Common myeloid progenitor, CD34-positive (primary cell): ENCODE data around the gene DIP2C.
"Not testable (repeated sequence)": the region's sequence is repeated elsewhere in the genome, so short reads cannot be mapped to it uniquely, and the experiment has no call there.

ENCODE experiments used
- CTCF ChIA-PET: fragments of 350-600 bp; sonication (Branson Sonifier 250); formaldehyde crosslinking; loops from one replicate; lab custom pipeline; 2021; ENCODE audit warnings: antibody characterized with exemption; lab: Charles Lee
- POLR2A ChIA-PET: fragments of 350-600 bp; sonication (Branson Sonifier 250); formaldehyde crosslinking; loops from one replicate; lab custom pipeline; 2021; ENCODE audit warnings: antibody characterized with exemption; lab: Charles Lee
- DNase-seq, 3 donors: peaks; one replicate each; pipeline versions ENCODE4 v3.0.0 to v3.0.0-alpha.2; 2013
- H3K27ac ChIP-seq, 2 experiments: 1 replicate in 1 of 2; 2 replicates in 1 of 2; pipeline ENCODE4 v1.7.0; 2013; ENCODE audit warnings: inconsistent platforms in 2 of 2, low read length in 2 of 2, mild to moderate bottlenecking in 2 of 2, low read depth in 1 of 2, moderate library complexity in 1 of 2; ENCODE audit not compliant: severe bottlenecking in 2 of 2, insufficient read depth in 1 of 2, poor library complexity in 1 of 2
- H3K27me3 ChIP-seq, 5 experiments: replicated peaks in 2 of 5; 1 replicate in 3 of 5; 2 replicates in 2 of 5; pipeline versions ENCODE4 v1.6.1 to v1.7.0; 2013; ENCODE audit warnings: low read length in 4 of 5, mild to moderate bottlenecking in 2 of 5, moderate library complexity in 2 of 5, inconsistent platforms in 1 of 5; ENCODE audit not compliant: insufficient read depth in 5 of 5, control insufficient read depth in 4 of 5
- H3K36me3 ChIP-seq, 4 experiments: 1 replicate in 2 of 4; 2 replicates in 2 of 4; pipeline versions ENCODE4 v1.6.1 to v1.7.0; 2013; ENCODE audit warnings: low read length in 3 of 4, control low read depth in 1 of 4, mild to moderate bottlenecking in 1 of 4; ENCODE audit not compliant: control insufficient read depth in 4 of 4, insufficient read depth in 4 of 4
- H3K4me1 ChIP-seq, 4 experiments: 1 replicate in 3 of 4; 2 replicates in 1 of 4; pipeline versions ENCODE4 v1.6.1 to v1.7.1; 2013; ENCODE audit warnings: low read length in 3 of 4, mild to moderate bottlenecking in 3 of 4, control low read depth in 1 of 4, inconsistent platforms in 1 of 4, moderate library complexity in 1 of 4; ENCODE audit not compliant: control insufficient read depth in 4 of 4, insufficient read depth in 4 of 4; ENCODE audit errors: control extremely low read depth in 1 of 4
- H3K4me3 ChIP-seq, 7 experiments: 1 replicate in 4 of 7; 2 replicates in 3 of 7; pipeline versions ENCODE4 v1.5.1 to v1.7.0; 2013; ENCODE audit warnings: mild to moderate bottlenecking in 7 of 7, low read length in 6 of 7, moderate library complexity in 6 of 7, inconsistent platforms in 2 of 7, low read depth in 2 of 7, control low read depth in 1 of 7; ENCODE audit not compliant: insufficient read depth in 4 of 7, control insufficient read depth in 1 of 7; ENCODE audit errors: extremely low read depth in 1 of 7
- H3K9me3 ChIP-seq, 5 experiments: 1 replicate in 4 of 5; 2 replicates in 1 of 5; pipeline versions ENCODE4 v1.6.1 to v1.7.1; 2013; ENCODE audit warnings: low read length in 4 of 5, mild to moderate bottlenecking in 2 of 5, inconsistent platforms in 1 of 5, low read depth in 1 of 5, moderate library complexity in 1 of 5; ENCODE audit not compliant: control insufficient read depth in 4 of 5, insufficient read depth in 2 of 5; ENCODE audit errors: control extremely low read depth in 1 of 5
- WGBS: methylation state at CpG from one replicate; pipeline ENCODE4 v1.1.5; 2013; ENCODE audit not compliant: insufficient coverage; 5-methylcytosine and 5-hydroxymethylcytosine counted together

DIP2C gene

GRCh38 chr10:649798-650440 lies 39.5 kb downstream of the DIP2C start:
- no peaks in the 10 kb centered on the region for H3K36me3 ChIP-seq
- 81% methylated on average over 23 of the region's 24 CpGs for WGBS

GRCh38 chr10:649445-649797 lies 40.0 kb downstream of the DIP2C start:
- Histone ChIP-seq H3K36me3 (no peaks in the 10 kb centered on the region), H3K9me3 (peaks cover 0 to 14% (median 9%) of the 10 kb centered on the region in 5 experiments), H3K4me3 (no peak overlapping the region), H3K4me1 (peaks cover 0 to 2% (median 0%) of the 10 kb centered on the region in 4 experiments), H3K27me3 (peaks cover 0 to 33% (median 4%) of the 10 kb centered on the region in 5 experiments), H3K27ac (no peak overlapping the region)
- WGBS = no CpG with 5 or more reads among the region's 4 CpGs
- POLR2A ChIA-PET = no interaction called here
- no peak for DNase-seq
- CTCF ChIA-PET = no interaction called here

More at GRCh38 chr10:649798-650440, 39.5 kb downstream of the DIP2C start:
- Histone ChIP-seq H3K27ac (no peak overlapping the region), H3K4me3 (no peak overlapping the region), H3K9me3 (peaks cover 0 to 9% (median 4%) of the 10 kb centered on the region in 5 experiments), H3K4me1 (peaks cover 0 to 2% (median 0%) of the 10 kb centered on the region in 4 experiments), H3K27me3 (peaks cover 0 to 30% (median 4%) of the 10 kb centered on the region in 5 experiments)
- no peak for DNase-seq
- POLR2A ChIA-PET = no interaction called here
- CTCF ChIA-PET = no interaction called here

- H3K36me3 ChIP-seq, H3K4me3 ChIP-seq, H3K27ac ChIP-seq, H3K4me1 ChIP-seq, POLR2A ChIA-PET, DNase-seq, CTCF ChIA-PET: not testable (repeated sequence)
- Histone ChIP-seq H3K27me3 (peaks cover 0 to 23% (median 4%) of the 10 kb centered on the region in 5 experiments), H3K9me3 (peaks cover 0 to 18% (median 13%) of the 10 kb centered on the region in 5 experiments)
- WGBS = 97% methylated on average over 10 of the region's 15 CpGs
Measured at GRCh38 chr10:647019-647418, 42.4 kb downstream of the DIP2C start.

GRCh38 chr10:646118-646524 lies 43.3 kb downstream of the DIP2C start:
- Histone ChIP-seq H3K4me1 (peaks cover 0 to 2% (median 0%) of the 10 kb centered on the region in 4 experiments), H3K27ac (no peak overlapping the region), H3K9me3 (peaks cover 0 to 18% (median 13%) of the 10 kb centered on the region in 5 experiments), H3K36me3 (no peaks in the 10 kb centered on the region), H3K4me3 (no peak overlapping the region), H3K27me3 (peaks cover 0 to 24% (median 0%) of the 10 kb centered on the region in 5 experiments)
- POLR2A ChIA-PET = no interaction called here
- WGBS = 90% methylated on average over 12 of the region's 14 CpGs
- CTCF ChIA-PET = no interaction called here
- no peak for DNase-seq

- 94% methylated on average over 3 of the region's 5 CpGs for WGBS
- H3K27ac ChIP-seq = no peak overlapping the region
- no peak overlapping the region for H3K4me3 ChIP-seq
- ChIA-PET POLR2A (no interaction called here), CTCF (no interaction called here)
- DNase-seq = no peak
- peaks cover 0 to 18% (median 13%) of the 10 kb centered on the region in 5 experiments for H3K9me3 ChIP-seq
- no peaks in the 10 kb centered on the region for H3K36me3 ChIP-seq
- H3K27me3 ChIP-seq = peaks cover 0 to 24% (median 0%) of the 10 kb centered on the region in 5 experiments
- H3K4me1 ChIP-seq = peaks cover 0 to 2% (median 0%) of the 10 kb centered on the region in 4 experiments
Measured at GRCh38 chr10:644943-645334, 44.5 kb downstream of the DIP2C start.

- ChIA-PET POLR2A (no interaction called here), CTCF (no interaction called here)
- no peak overlapping the region for H3K27ac ChIP-seq
- H3K27me3 ChIP-seq = peaks cover 0 to 28% (median 2%) of the 10 kb centered on the region in 5 experiments
- H3K9me3 ChIP-seq = peaks cover 0 to 18% (median 13%) of the 10 kb centered on the region in 5 experiments
- WGBS = 93% methylated on average over 23 of the region's 23 CpGs
- H3K4me1 ChIP-seq = peaks cover 0 to 2% (median 0%) of the 10 kb centered on the region in 4 experiments
- H3K4me3 ChIP-seq = no peak overlapping the region
- H3K36me3 ChIP-seq = no peaks in the 10 kb centered on the region
- no peak for DNase-seq
Measured at GRCh38 chr10:644076-644942, 45.2 kb downstream of the DIP2C start.
